Thyroid gland (tissue), 4 donors: ENCODE measurements around the gene ARHGAP8.

Experiments used
- CTCF ChIP-seq, 6 experiments: fragments of 200-600 bp in 3 of 6; fragments of 450-650 bp in 3 of 6; sonication (generic) in 3 of 6; IDR thresholded peaks; one replicate each; pipeline ENCODE4 v1.5.1; 2016 to 2019; ENCODE audit warnings: antibody characterized with exemption in 6 of 6, mild to moderate bottlenecking in 2 of 6, inconsistent platforms in 1 of 6, moderate library complexity in 1 of 6
- POLR2A ChIP-seq, 2 donors: fragments of 450-650 bp; IDR thresholded peaks; one replicate each; pipeline ENCODE4 v1.6.1; 2017; ENCODE audit warnings: antibody characterized with exemption in 2 of 2, mild to moderate bottlenecking in 2 of 2, moderate library complexity in 1 of 2

- no peak for TF ChIP-seq CTCF (IDR thresholded peaks at IDR 0.05)
- no peak for TF ChIP-seq POLR2A (IDR thresholded peaks at IDR 0.05)
Measured at GRCh38 chr22:44825310-44826150, 73.2 kb downstream of the ARHGAP8 start.
